Right lobe of liver (tissue), 6 donors: Measurements from ENCODE around the gene CACNA2D1. TPM values are rescaled to one million over a fixed set of nuclear protein-coding genes. Genes with fewer than 3 reads are reported as not detected.

Experiments used
- ATAC-seq, 4 donors: fragments of 200-7000 bp; cut with Tn5 transposase; one replicate each; pipeline ENCODE4 v1.9.1; 2020; ENCODE audit warnings: mild to moderate bottlenecking in 4 of 4, moderate library complexity in 4 of 4
- DNase-seq, 3 donors: peaks; one replicate each; pipeline ENCODE4 v3.0.0-alpha.2; 2020
- H3K27ac ChIP-seq, 3 donors: fragments of 200-600 bp; one replicate each; pipeline ENCODE4 v1.8.0; 2022
- H3K27me3 ChIP-seq, 2 donors: fragments of 200-600 bp; one replicate each; pipeline ENCODE4 v1.8.0; 2022
- H3K36me3 ChIP-seq, 4 donors: fragments of 200-600 bp; sonication (generic) in 1 of 4; one replicate each; pipeline versions ENCODE4 v1.5.1 to v1.8.0; 2017 to 2022; ENCODE audit warnings: control low read depth in 1 of 4
- H3K4me1 ChIP-seq, 4 donors: fragments of 200-600 bp; sonication (generic) in 1 of 4; one replicate each; pipeline versions ENCODE4 v1.5.1 to v1.8.0; 2017 to 2022; ENCODE audit warnings: control low read depth in 1 of 4
- H3K4me3 ChIP-seq, 3 donors: fragments of 200-600 bp; one replicate each; pipeline ENCODE4 v1.8.0; 2022
- H3K9me3 ChIP-seq, 4 donors: fragments of 200-600 bp; sonication (generic) in 1 of 4; one replicate each; pipeline versions ENCODE4 v1.5.1 to v1.8.0; 2017 to 2022; ENCODE audit warnings: control low read depth in 1 of 4
- CTCF ChIP-seq, 4 donors: fragments of 200-600 bp in 3 of 4; fragments of 450-650 bp in 1 of 4; IDR thresholded peaks; one replicate each; pipeline versions ENCODE4 v1.5.1 to v1.8.0; 2016 to 2022; ENCODE audit warnings: antibody characterized with exemption in 4 of 4, mild to moderate bottlenecking in 2 of 4
- POLR2A ChIP-seq: fragments of 450-650 bp; IDR thresholded peaks from one replicate; pipeline ENCODE4 v1.6.1; 2017; ENCODE audit warnings: antibody characterized with exemption, mild to moderate bottlenecking
- WGBS: methylation state at CpG from one replicate; pipeline ENCODE4 v1.1.6; 2018; ENCODE audit warnings: low coverage, low lambda C conversion rate; ENCODE audit not compliant: insufficient coverage; ENCODE audit errors: missing lambda C conversion rate; 5-methylcytosine and 5-hydroxymethylcytosine counted together
- intact Hi-C, 2 donors: fragments of 100-400 bp; cut with DNase I; formaldehyde crosslinking; loops; one replicate each; pipeline versions ENCODE4 v1.11.2 to v1.14.1; 2022
- total RNA-seq, 6 experiments: library from RNA; depleted of rRNA in 2 of 6; stranded (reverse); fragments of >200 nt in 2 of 6; fragmentation: NEBNext Ultra II Directional in 3 of 6; extraction: Animal tissue kit (Norgen Biotek cat#: 25700) in 3 of 6; gene quantifications; one replicate each; pipeline versions ENCODE4 v1.1.0 to v1.2.4, GENCODE V29; 2016 to 2023
- donor health status: DM: no; HTN: yes; CAD: no.
- donor health status: DM: no; HTN: no; CAD: no.
- donor health status: DM: no; HTN: no; CAD: no.
- donor health status: DM: no; HTN: yes; CAD: no.
- donor health status: DM: no; HTN: yes; CAD: no.

CACNA2D1 gene
- total RNA-seq, 6 experiments from 2014 or later = 1.3 to 6.0 (median 2.2) TPM

GRCh38 chr7:82122275-82122674 lies 321.3 kb downstream of the CACNA2D1 start:
- Histone ChIP-seq H3K36me3 (no peaks in the 10 kb centered on the region), H3K4me1 (no peaks in the 10 kb centered on the region), H3K4me3 (no peak overlapping the region), H3K9me3 (no peaks in the 10 kb centered on the region), H3K27me3 (no peaks in the 10 kb centered on the region), H3K27ac (no peak overlapping the region)
- ATAC-seq (no peak), DNase-seq (no peak)
- TF ChIP-seq POLR2A = no peak
- no peak for TF ChIP-seq CTCF (IDR thresholded peaks at IDR 0.05)
- WGBS = 40% methylated on average over 2 of the region's 2 CpGs
- intact Hi-C loops = no loop called here

GRCh38 chr7:82114237-82114636 lies 329.3 kb downstream of the CACNA2D1 start:
- WGBS = 54% methylated on average over 6 of the region's 6 CpGs

DNA sequence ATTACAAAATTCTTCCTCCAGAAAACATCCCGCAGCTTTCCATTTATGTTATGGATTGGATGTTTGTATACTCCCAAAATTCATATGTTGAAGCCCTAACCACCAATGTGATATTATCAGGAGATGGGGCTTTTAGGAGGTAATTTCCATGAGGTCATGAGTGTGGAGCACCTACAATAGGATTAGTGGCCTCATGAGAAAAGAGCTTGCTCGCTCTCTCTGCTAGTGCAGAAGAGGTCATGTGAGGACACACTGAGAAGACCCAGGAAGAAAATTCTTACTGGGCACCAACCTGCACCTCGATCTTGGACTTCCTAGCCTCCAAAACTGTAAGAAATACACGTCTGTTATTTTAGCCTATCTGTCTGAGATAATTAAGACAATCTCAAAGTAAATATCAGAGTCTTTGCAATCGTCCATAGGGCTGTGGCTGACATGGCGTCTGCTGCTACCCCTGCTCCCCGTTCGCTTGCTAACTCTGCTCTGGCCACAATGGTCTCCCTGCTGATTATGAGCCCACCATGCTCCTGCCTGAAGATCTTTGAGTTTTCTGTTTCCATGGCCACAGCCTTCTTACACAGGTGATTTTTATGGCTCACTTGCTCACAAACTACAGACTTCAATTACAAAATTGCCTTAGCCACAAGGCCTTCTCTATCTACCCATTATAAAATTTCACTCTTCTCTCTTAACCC lies 333.3 kb downstream of the CACNA2D1 start:
- 73% methylated on average over 7 of the region's 8 CpGs for WGBS
- ATAC-seq = no peak
- Histone ChIP-seq H3K4me1 (no peaks in the 10 kb centered on the region), H3K27ac (no peak overlapping the region), H3K9me3 (no peaks in the 10 kb centered on the region), H3K27me3 (no peaks in the 10 kb centered on the region), H3K36me3 (no peaks in the 10 kb centered on the region), H3K4me3 (no peak overlapping the region)
- no peak for DNase-seq
- intact Hi-C loops = no loop called here
- TF ChIP-seq POLR2A (no peak), CTCF (IDR thresholded peaks at IDR 0.05) (no peak)

More at GRCh38 chr7:82114237-82114636, 329.3 kb downstream of the CACNA2D1 start:
- intact Hi-C loops = no loop called here
- TF ChIP-seq POLR2A = no peak
- no peak for TF ChIP-seq CTCF (IDR thresholded peaks at IDR 0.05)
- H3K4me3 ChIP-seq = no peak overlapping the region
- no peak overlapping the region for H3K27ac ChIP-seq
- DNase-seq = no peak
- no peaks in the 10 kb centered on the region for H3K4me1 ChIP-seq
- ATAC-seq = no peak
- H3K9me3 ChIP-seq = no peaks in the 10 kb centered on the region
- no peaks in the 10 kb centered on the region for H3K27me3 ChIP-seq
- no peaks in the 10 kb centered on the region for H3K36me3 ChIP-seq

GRCh38 chr7:82109288-82109687 lies 334.3 kb downstream of the CACNA2D1 start:
- no peaks in the 10 kb centered on the region for H3K4me1 ChIP-seq
- no peaks in the 10 kb centered on the region for H3K9me3 ChIP-seq
- intact Hi-C loops = no loop called here
- H3K4me3 ChIP-seq = no peak overlapping the region
- ATAC-seq (peak in 1 of 4 donors; percentile 24), DNase-seq (no peak)
- H3K27ac ChIP-seq = no peak overlapping the region
- no peaks in the 10 kb centered on the region for H3K27me3 ChIP-seq
- H3K36me3 ChIP-seq = no peaks in the 10 kb centered on the region
- TF ChIP-seq POLR2A = no peak
- no peak for TF ChIP-seq CTCF (IDR thresholded peaks at IDR 0.05)
- 23% methylated on average over 1 of the region's 1 CpG for WGBS
